EH (cell line): ENCODE data around the gene COL8A2.

Experiments used
- DNase-seq: peaks from one replicate; pipeline ENCODE4 v3.0.0-alpha.2; 2015; ENCODE audit warnings: low read depth

COL8A2 gene

GRCh38 chr1:36112823-36113222 is 12.2 kb downstream of the COL8A2 start:
- no peak for DNase-seq

DNA sequence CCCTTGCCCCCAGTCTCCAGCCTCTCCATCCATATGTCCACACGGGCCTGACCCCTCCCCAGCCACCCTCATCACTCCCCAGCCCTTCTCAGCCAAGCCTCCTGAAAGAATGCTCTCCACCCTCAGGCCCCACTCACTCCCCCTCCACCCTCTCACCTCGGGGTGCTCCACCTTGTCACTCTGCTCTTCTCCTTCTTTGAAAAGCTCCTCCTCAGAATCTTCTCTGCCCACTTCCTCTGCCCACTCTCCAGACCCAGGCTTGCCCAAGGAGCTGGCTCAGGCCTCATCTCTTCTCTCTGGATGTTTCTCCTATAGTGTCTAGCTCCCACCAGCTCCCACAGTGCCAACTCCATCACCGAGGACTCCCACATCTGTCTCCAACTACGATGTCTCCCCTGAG is 13.9 kb downstream of the COL8A2 start:
- DNase-seq = no peak

GRCh38 chr1:36109041-36109679 is 15.9 kb downstream of the COL8A2 start:
- DNase-seq = peak; percentile 92

GRCh38 chr1:36108314-36108713 is 16.7 kb downstream of the COL8A2 start:
- peak; percentile 93 for DNase-seq

DNA sequence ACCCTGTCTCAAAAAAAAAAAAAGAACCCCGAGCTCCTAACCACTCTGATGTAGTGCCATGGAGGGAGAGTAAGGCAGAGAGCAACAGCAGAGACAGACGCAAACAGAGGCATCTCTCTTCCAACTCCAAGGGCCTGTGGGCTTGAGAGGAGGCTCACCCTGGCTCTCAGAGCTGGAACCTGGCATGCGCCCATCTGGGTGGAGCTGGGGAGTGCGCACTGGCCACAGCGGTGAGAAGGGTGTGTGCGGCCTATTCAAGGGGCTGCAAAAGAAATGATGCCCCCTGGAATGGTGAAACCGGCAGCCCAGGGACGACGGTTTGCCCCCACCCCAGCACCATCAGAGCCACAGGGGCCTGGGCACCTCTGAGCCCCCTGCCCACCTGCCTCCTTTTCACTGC is 17.6 kb downstream of the COL8A2 start:
- no peak for DNase-seq

DNA sequence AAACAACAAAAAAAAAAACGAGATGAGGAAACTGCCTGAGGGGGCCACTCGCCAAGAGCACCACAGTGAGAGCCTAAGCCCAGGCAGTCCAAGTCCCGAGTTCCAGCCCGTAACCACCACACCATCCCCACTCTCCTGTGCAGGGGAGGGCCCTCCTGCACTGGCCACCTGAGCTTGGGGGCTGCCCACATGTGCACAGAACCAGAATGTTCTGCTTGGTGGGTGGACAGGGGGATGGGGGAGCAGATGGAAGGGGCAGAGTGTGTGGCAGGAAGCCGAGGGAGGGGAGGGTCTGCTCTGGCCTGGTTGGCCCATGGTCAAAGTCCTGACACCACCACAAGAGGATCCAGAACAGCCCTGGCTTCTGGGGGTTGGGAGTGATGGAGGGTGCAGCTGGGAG is 18.8 kb downstream of the COL8A2 start:
- no peak for DNase-seq

GRCh38 chr1:36101546-36101945 is 23.5 kb downstream of the COL8A2 start:
- no peak for DNase-seq

- DNase-seq = no peak
These were observed 24.6 kb downstream of the COL8A2 start for GRCh38 chr1:36100376-36100775.

GRCh38 chr1:36099681-36100341 is 25.2 kb downstream of the COL8A2 start:
- peak; percentile 78 for DNase-seq

DNA sequence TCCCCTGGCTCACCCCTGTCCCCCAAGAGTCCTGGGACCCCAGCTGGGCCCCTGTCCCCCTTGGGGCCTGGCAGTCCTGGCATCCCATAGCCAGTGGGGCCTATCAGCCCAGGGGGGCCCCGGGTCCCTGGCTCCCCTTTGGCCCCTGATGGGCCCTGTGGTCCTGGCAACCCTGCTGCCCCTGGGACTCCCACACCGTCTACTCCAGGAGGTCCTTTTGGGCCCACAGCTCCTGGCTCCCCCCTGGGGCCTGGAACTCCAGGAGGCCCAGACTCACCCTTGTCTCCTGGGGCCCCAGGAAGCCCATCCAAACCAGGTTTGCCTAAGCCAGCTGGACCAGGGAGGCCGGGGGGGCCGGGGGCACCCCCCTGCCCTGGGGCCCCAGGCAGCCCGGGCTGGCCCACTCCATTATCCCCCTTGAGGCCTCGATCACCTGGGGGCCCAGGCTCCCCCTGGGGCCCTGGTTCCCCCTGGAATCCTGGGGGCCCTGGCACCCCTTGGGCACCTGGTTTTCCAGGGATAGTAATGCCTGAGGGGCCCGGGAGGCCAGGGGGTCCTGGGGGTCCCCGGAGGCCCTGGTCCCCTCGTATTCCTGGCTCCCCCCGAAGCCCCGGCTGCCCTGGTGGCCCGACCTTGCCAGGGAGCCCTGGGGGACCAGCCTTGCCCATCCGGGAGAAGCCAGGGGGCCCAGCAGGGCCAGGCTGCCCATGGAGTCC is 26.2 kb downstream of the COL8A2 start:
- no peak for DNase-seq

GRCh38 chr1:36097693-36098585 is 27.1 kb downstream of the COL8A2 start:
- no peak for DNase-seq

DNA sequence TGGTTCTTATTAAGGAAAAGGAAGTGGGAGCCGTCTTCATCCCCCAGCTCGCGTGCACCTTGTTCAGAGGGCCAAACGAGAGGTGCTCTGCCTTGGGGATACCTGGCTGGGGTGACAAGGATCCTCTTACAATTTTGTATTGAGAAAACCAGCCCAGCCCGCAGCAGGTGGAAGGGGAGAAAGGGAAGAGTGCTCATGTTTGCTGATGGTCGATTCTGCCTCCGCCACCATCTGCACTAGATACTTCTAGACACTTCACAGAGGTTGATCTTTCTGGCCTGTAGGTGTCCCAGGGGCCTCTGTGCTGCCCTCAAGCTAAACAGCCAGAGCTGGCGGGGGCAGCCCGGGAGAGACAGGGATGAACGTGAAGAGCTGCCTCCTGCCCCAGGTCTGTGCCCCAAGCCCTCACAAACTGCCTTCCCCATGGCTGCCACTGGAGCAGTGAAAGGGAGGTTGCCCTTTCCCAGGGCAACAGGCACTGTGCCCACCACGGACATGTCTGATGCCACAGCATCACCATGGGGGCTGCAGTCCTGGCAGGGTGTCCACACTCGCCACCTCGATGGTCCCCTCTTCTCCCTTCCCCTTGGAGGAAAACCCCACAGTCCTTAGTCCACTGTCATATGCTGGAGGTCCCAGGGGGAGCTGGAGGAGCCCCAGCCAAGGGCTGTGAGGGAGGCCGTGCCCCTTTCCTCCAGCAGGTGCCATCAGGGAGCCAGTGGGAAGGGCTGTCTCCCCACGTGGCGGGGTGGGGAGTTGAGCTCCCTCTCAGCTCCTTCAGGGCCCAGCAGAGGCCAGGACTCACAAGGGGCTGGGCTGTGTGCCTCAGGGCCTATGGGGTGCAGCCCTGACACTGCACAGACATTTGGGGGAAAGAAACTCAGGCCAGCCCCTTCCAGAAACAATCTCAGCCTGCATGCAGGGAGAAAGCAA is 28.3 kb downstream of the COL8A2 start:
- peak; percentile 27 for DNase-seq

GRCh38 chr1:36095760-36096405 is 29.1 kb downstream of the COL8A2 start:
- no peak for DNase-seq

DNA sequence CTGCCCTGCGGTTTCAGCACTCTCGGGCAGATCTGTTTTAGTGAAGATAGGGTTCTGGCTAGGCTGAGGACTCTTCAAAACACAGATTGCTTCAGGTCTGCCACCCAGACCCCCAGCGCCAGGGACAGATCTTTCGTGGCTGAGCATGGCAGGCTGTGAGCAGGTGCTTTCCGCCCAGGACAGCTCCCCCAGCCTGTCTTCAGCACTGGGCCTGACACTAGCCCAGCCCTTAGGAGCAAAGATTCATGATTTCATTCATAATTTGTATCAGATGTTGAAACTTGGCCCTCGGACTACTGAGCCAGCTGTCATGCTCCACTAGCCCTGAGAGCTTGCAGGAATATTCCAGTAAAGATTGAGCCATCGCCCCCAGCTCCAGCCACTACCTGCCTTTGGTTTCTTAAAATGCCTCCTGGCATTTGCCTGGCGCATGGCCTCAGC is 30.4 kb downstream of the COL8A2 start:
- no peak for DNase-seq

DNA sequence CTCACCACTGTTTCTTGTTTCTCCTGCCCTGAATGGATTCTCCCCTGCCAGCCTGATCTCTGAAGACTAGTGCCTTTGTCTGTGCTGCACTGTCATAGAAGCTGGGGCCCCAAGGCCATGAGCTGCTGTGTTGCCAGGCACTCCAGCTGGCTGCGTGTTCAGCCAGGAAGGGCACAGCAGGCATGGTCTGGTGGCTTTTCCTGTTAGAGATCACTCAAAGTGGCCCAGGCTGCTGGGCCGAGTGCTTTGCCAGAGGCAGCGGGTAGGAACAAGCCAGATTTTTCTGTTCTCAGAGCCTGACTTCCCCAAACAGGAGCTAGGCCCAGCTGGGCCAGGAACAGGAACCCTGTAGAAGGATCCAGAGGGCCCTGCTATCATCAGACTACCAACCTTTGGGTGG is 31.1 kb downstream of the COL8A2 start:
- DNase-seq = no peak

GRCh38 chr1:36093226-36093625 is 31.8 kb downstream of the COL8A2 start:
- DNase-seq = no peak

DNA sequence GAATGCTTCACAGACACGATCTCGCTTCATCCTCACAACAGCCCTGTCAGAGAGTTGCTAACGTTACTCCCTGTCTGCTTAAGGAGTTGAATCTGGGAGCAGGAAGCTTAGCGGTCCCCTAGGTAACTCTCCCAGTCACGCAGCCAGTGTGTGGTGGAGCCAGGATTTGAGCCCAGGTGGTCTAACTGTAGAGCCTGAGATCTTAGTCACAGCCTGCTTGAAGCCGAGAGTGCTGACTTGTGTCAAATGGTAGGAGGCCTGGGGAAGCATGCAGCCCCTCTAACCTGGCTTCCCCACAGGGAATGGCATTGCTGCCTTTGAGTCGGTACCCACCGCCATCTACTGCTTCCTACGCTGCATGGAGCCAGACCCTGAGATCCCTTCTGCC is 32.2 kb downstream of the COL8A2 start:
- DNase-seq = no peak

- DNase-seq = no peak
These were observed 32.7 kb downstream of the COL8A2 start for GRCh38 chr1:36092166-36092797.

DNA sequence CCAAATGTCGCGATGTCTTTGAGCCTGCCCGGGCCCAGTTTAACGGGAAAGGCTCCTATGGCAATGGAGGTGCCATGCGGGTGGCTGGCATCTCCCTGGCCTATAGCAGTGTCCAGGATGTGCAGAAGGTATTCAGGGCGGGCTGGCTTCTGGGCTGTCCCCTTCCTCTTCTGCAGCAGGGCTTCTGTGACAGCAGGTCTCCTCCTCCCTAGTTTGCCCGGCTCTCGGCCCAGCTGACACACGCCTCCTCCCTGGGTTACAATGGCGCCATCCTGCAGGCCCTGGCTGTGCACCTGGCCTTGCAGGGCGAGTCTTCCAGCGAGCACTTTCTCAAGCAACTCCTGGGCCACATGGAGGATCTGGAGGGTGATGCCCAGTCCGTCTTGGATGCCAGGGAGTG is 33.3 kb downstream of the COL8A2 start:
- no peak for DNase-seq

DNA sequence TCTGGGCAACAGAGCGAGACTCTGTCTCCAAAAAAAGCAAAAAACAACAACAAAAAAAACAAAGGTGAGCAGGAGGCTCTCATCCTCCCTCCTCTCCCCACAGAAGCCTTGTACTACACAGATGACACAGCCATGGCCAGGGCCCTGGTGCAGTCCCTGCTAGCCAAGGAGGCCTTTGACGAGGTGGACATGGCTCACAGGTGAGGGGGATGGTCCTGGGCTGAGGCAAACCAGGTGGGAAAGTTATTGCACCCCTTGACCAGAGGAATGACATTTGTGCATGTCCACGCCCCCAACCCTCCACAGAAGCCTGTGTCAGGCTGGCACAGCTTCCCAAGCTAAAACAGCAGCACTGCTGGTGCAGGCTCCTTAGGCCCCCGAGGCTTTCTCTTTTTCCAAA is 33.9 kb downstream of the COL8A2 start:
- DNase-seq = no peak
